K562 (cell line): ENCODE measurements around the gene TP53I3. TPM values are rescaled to one million over a fixed set of nuclear protein-coding genes. Genes with fewer than 3 reads are reported as not detected.

Experiments
- CCNT2 ChIP-seq: IDR thresholded peaks from 2 replicates; pipeline ENCODE4 v1.6.1; 2011; ENCODE audit warnings: borderline replicate concordance, low read depth, mild to moderate bottlenecking, moderate library complexity, mixed read lengths, low read length; ENCODE audit not compliant: insufficient read length; ENCODE audit errors: extremely low read depth
- CHD1 ChIP-seq: fragments of 200-600 bp; sonication (generic); IDR thresholded peaks from one replicate; pipeline ENCODE4 v1.6.1; 2012; ENCODE audit warnings: mild to moderate bottlenecking, moderate library complexity, low read length, inconsistent platforms
- E2F6 ChIP-seq, 2 experiments: IDR thresholded peaks; 2 replicates each; pipeline ENCODE4 v1.6.1; 2011; ENCODE audit warnings: borderline replicate concordance in 1 of 2, control low read depth in 1 of 2, low read depth in 1 of 2, low read length in 1 of 2, mild to moderate bottlenecking in 1 of 2, mixed read lengths in 1 of 2, moderate library complexity in 1 of 2; ENCODE audit not compliant: insufficient read depth in 1 of 2, insufficient read length in 1 of 2, poor library complexity in 1 of 2, severe bottlenecking in 1 of 2; ENCODE audit errors: extremely low read depth in 1 of 2
- E4F1 ChIP-seq: fragments of 250-450 bp; sonication (Bioruptor Pico); IDR thresholded peaks from 2 replicates; pipeline ENCODE4 v1.5.0; 2021; ENCODE audit warnings: mild to moderate bottlenecking, borderline replicate concordance
- GATAD2B ChIP-seq: fragments of 450-650 bp; IDR thresholded peaks from 2 replicates; pipeline ENCODE4 v1.6.1; 2017; ENCODE audit warnings: mild to moderate bottlenecking, borderline replicate concordance
- RHOXF2B ChIP-seq: fragments of 250-450 bp; sonication (Bioruptor Pico); conservative IDR thresholded peaks from 2 replicates; pipeline ENCODE4 v1.5.1; 2021
- SREBF1 ChIP-seq: fragments of 150-350 bp; IDR thresholded peaks from 2 replicates; pipeline ENCODE4 v1.6.1; 2014; ENCODE audit warnings: antibody characterized with exemption, low read depth, low read length, borderline replicate concordance
- SREBF2 ChIP-seq: sonication (generic); formaldehyde crosslinking; IDR thresholded peaks from 2 replicates; pipeline ENCODE4 v1.4.0; 2020; ENCODE audit warnings: mild to moderate bottlenecking, missing genetic modification reagents
- XRCC5 ChIP-seq: fragments of 200-400 bp; formaldehyde crosslinking; IDR thresholded peaks from 2 replicates; pipeline ENCODE4 v1.6.1; 2017; ENCODE audit warnings: low read depth, mild to moderate bottlenecking, low read length
- ZKSCAN1 ChIP-seq: fragments of 150-350 bp; IDR thresholded peaks from 2 replicates; pipeline ENCODE4 v1.6.1; 2016; ENCODE audit warnings: low read depth, low read length
- ZNF586 ChIP-seq: fragments of 450-650 bp; formaldehyde crosslinking; conservative IDR thresholded peaks from 2 replicates; pipeline ENCODE4 v1.4.0; 2020; ENCODE audit warnings: mild to moderate bottlenecking, moderate library complexity
- polyA plus RNA-seq, 8 experiments: library from polyadenylated mRNA; depleted of rRNA in 4 of 8; stranded (reverse) in 5 of 8; unstranded in 3 of 8; fragments of >200 nt; fragmentation: Nextera tagmentation in 2 of 8; fragmentation: Illumina TruSeq in 1 of 8; extraction: Ambion mirVana in 2 of 8; extraction: Trizol in 1 of 8; gene quantifications; 2 replicates each; pipeline versions ENCODE4 v1.2.1 to v1.2.3, GENCODE V29; 2011 to 2014; ENCODE audit warnings: inconsistent platforms in 1 of 8, missing spikeins in 1 of 8
- total RNA-seq, 7 experiments: library from RNA; depleted of rRNA in 6 of 7; stranded (reverse); fragments of >200 nt in 6 of 7; fragmentation: Illumina TruSeq in 2 of 7; extraction: Trizol in 2 of 7; gene quantifications; 2 replicates each; pipeline versions ENCODE4 v1.2.1 to v1.2.3, GENCODE V29; 2011 to 2021; ENCODE audit warnings: low replicate concordance in 1 of 7
- TF ChIP-seq, protein P1 (sequence below): sonication (generic); formaldehyde crosslinking; IDR thresholded peaks from 2 replicates; pipeline ENCODE4 v1.8.1; 2023; ENCODE audit warnings: mild to moderate bottlenecking, missing genetic modification reagents
- TF ChIP-seq, protein P2 (sequence below): fragments of 250-450 bp; sonication (Bioruptor Pico); IDR thresholded peaks from 2 replicates; pipeline ENCODE4 v1.4.0; 2020; ENCODE audit warnings: mild to moderate bottlenecking
- TF ChIP-seq, protein P3 (sequence below), 2 experiments: fragments of 200-800 bp in 1 of 2; sonication (Bioruptor generic) in 1 of 2; sonication (generic) in 1 of 2; formaldehyde crosslinking in 1 of 2; IDR thresholded peaks in 1 of 2; conservative IDR thresholded peaks in 1 of 2; 2 replicates each; pipeline versions ENCODE4 v1.5.0 to v1.6.1; 2016 to 2020; ENCODE audit warnings: missing compliant biosample characterization in 1 of 2, missing genetic modification characterization in 1 of 2, missing genetic modification reagents in 1 of 2
- TF ChIP-seq, protein P4 (sequence below): fragments of 250-450 bp; sonication (Bioruptor Pico); IDR thresholded peaks from 2 replicates; pipeline ENCODE4 v1.4.0; 2020; ENCODE audit warnings: borderline replicate concordance

The TP53I3 gene
- total and polyA plus RNA-seq, 9 of the 15 experiments (the other 6 are each of a cell fraction or from before 2014, with no cell fraction given) = 0.65 to 9.5 (median 5.6) TPM

- TF ChIP-seq XRCC5 = 0 out of 2 replicates have a peak, but pooled peaks have one; percentile 17
- no peak for TF ChIP-seq SREBF2 (CRISPR knock-in tag)
- TF ChIP-seq GATAD2B = peak; percentile 91; the same call in 1 of the 2 replicates
- TF ChIP-seq RHOXF2B = no peak
- TF ChIP-seq E4F1 = no peak
- TF ChIP-seq CHD1 = no peak
- TF ChIP-seq, protein P1, sequence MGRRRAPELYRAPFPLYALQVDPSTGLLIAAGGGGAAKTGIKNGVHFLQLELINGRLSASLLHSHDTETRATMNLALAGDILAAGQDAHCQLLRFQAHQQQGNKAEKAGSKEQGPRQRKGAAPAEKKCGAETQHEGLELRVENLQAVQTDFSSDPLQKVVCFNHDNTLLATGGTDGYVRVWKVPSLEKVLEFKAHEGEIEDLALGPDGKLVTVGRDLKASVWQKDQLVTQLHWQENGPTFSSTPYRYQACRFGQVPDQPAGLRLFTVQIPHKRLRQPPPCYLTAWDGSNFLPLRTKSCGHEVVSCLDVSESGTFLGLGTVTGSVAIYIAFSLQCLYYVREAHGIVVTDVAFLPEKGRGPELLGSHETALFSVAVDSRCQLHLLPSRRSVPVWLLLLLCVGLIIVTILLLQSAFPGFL (CRISPR knock-in tag) = no peak
- TF ChIP-seq, protein P2, sequence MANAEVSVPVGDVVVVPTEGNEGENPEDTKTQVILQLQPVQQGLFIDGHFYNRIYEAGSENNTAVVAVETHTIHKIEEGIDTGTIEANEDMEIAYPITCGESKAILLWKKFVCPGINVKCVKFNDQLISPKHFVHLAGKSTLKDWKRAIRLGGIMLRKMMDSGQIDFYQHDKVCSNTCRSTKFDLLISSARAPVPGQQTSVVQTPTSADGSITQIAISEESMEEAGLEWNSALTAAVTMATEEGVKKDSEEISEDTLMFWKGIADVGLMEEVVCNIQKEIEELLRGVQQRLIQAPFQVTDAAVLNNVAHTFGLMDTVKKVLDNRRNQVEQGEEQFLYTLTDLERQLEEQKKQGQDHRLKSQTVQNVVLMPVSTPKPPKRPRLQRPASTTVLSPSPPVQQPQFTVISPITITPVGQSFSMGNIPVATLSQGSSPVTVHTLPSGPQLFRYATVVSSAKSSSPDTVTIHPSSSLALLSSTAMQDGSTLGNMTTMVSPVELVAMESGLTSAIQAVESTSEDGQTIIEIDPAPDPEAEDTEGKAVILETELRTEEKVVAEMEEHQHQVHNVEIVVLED (CRISPR knock-in tag) = peak; percentile 62
- TF ChIP-seq SREBF1 = no peak
- peak; percentile 71 to 74 for TF ChIP-seq E2F6 (IDR thresholded peaks at IDR 0.05; ENCODE audit: borderline replicate concordance in 1 of 2, extremely low read depth in 1 of 2, insufficient read depth in 1 of 2, insufficient read length in 1 of 2, low read depth in 1 of 2, low read length in 1 of 2, poor library complexity in 1 of 2, severe bottlenecking in 1 of 2)
- TF ChIP-seq, protein P3, sequence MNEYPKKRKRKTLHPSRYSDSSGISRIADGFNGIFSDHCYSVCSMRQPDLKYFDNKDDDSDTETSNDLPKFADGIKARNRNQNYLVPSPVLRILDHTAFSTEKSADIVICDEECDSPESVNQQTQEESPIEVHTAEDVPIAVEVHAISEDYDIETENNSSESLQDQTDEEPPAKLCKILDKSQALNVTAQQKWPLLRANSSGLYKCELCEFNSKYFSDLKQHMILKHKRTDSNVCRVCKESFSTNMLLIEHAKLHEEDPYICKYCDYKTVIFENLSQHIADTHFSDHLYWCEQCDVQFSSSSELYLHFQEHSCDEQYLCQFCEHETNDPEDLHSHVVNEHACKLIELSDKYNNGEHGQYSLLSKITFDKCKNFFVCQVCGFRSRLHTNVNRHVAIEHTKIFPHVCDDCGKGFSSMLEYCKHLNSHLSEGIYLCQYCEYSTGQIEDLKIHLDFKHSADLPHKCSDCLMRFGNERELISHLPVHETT (CRISPR knock-in tag; conservative IDR thresholded peaks at IDR 0.05 in 1 of 2, IDR thresholded peaks at IDR 0.05 in 1 of 2) = peak in 1 of 2 experiments; percentile 58; a peak in 1 of 4 replicates
- TF ChIP-seq CCNT2 = peak; percentile 69
- TF ChIP-seq, protein P4, sequence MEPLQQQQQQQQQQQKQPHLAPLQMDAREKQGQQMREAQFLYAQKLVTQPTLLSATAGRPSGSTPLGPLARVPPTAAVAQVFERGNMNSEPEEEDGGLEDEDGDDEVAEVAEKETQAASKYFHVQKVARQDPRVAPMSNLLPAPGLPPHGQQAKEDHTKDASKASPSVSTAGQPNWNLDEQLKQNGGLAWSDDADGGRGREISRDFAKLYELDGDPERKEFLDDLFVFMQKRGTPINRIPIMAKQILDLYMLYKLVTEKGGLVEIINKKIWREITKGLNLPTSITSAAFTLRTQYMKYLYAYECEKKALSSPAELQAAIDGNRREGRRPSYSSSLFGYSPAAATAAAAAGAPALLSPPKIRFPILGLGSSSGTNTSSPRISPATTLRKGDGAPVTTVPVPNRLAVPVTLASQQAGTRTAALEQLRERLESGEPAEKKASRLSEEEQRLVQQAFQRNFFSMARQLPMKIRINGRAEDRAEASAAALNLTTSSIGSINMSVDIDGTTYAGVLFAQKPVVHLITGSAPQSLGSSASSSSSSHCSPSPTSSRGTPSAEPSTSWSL (CRISPR knock-in tag) = no peak
- no peak for TF ChIP-seq ZKSCAN1
- no peak for TF ChIP-seq ZNF586
These were observed 38.7 kb upstream of the TP53I3 start, which contains the start of the genes FAM228B and PFN4 (continued) for GRCh38 chr2:24123195-24123921.
